Measurements from ENCODE around the gene SBF1.

DNA sequence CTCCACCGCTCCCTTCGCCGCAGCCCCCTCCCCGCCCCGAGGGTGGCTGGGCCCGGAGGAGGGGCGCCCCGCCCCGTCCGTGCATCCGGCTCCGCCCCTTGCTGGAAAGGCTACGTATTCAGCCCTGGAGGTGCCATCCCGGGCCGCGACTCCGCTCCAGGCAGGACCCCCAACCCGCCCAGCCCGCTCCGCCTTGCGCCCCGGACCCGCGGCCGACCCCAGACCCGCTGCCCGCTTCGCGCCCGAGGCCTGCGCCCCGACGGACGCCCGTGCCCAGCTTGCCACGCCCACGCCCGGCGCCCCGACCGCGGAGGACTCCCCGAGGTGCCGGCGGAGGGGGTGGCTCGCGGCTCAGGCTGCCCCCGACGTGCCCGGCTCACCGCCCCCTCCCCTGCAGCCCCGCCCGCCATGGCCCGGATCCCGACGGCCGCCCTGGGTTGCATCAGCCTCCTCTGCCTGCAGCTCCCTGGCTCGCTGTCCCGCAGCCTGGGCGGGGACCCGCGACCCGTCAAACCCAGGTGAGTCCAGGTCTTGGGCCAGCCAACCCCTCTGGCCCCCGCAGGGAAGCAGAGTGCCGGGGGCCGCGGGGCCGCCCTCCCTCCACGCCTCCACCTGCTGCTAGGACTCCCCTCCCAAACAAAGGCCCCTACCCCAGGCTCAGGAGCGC, 6.7 kb upstream of the SBF1 start, which contains the start of gene ADM2:
- TF ChIP-seq CTCF (IDR thresholded peaks at IDR 0.05) (no peak), POLR2A (IDR thresholded peaks at IDR 0.05) (no peak)
